HepG2 (cell line): ENCODE data around the gene CSF3R. TPM values are rescaled to one million over a fixed set of nuclear protein-coding genes. Genes with fewer than 3 reads are reported as not detected.

Source experiments
- ATAC-seq: fragments of 200-7000 bp; cut with Tn5 transposase; 3 replicates; pipeline ENCODE4 v1.9.1; 2020; ENCODE audit warnings: mild to moderate bottlenecking, moderate library complexity
- BruUV-seq: library from RNA; stranded (reverse); fragments of 400-500 nt; replicated peaks from 2 replicates; lab custom pipeline; 2021; lab: Mats Ljungman, UMichigan
- CTCF ChIA-PET: fragments of 300-600 bp; formaldehyde crosslinking; extraction: SDS; loops from one replicate; lab custom pipeline; 2021; ENCODE audit warnings: low total read pairs, inconsistent platforms, low intra/inter-chr PET ratio; lab: Yijun Ruan, JAX
- POLR2A ChIA-PET: fragments of 350-600 bp; sonication (Branson Sonifier 250); formaldehyde crosslinking; loops from one replicate; lab custom pipeline; 2020; ENCODE audit warnings: antibody characterized with exemption, inconsistent platforms; lab: Yijun Ruan, JAX
- DNase-seq: peaks from one replicate; pipeline ENCODE4 v3.0.0-alpha.2; 2015; ENCODE audit warnings: low spot score
- FAIRE-seq: peaks from 3 replicates; lab custom pipeline; 2011; peaks lifted over from hg19 to GRCh38; lab: Jason Lieb, UNC
- H2AFZ ChIP-seq: one replicate; pipeline ENCODE4 v1.6.1; 2011; ENCODE audit warnings: low read length, inconsistent platforms
- H3K27ac ChIP-seq: fragments of 300-600 bp; 3 replicates; pipeline ENCODE4 v1.8.0; 2011; ENCODE audit warnings: mixed run types, mild to moderate bottlenecking, mixed read lengths, low read length, inconsistent platforms; ENCODE audit not compliant: insufficient read depth; ENCODE audit errors: extremely low read length
- H3K27me3 ChIP-seq, 2 experiments: fragments of 200-600 bp in 1 of 2; 2 replicates in 1 of 2; 3 replicates in 1 of 2; pipeline versions ENCODE4 v1.6.0 to v1.8.0; 2011; ENCODE audit warnings: low read length in 2 of 2, mild to moderate bottlenecking in 2 of 2, moderate library complexity in 2 of 2, inconsistent platforms in 1 of 2; ENCODE audit not compliant: insufficient read depth in 2 of 2, control insufficient read depth in 1 of 2
- H3K36me3 ChIP-seq, 2 experiments: fragments of 200-600 bp in 1 of 2; replicated peaks in 1 of 2; 2 replicates in 1 of 2; 3 replicates in 1 of 2; pipeline versions ENCODE4 v1.5.1 to v1.8.0; 2011; ENCODE audit warnings: low read length in 2 of 2, inconsistent platforms in 1 of 2; ENCODE audit not compliant: insufficient read depth in 2 of 2, control insufficient read depth in 1 of 2
- H3K4me1 ChIP-seq: 2 replicates; pipeline ENCODE4 v1.5.1; 2012; ENCODE audit warnings: low read length, inconsistent platforms; ENCODE audit not compliant: insufficient read depth
- H3K4me2 ChIP-seq: 2 replicates; pipeline ENCODE4 v1.6.0; 2011; ENCODE audit warnings: low read depth, low read length, inconsistent platforms
- H3K4me3 ChIP-seq, 3 experiments: fragments of 200-600 bp in 1 of 3; sonication (generic), shearing (Covaris generic) in 1 of 3; replicated peaks in 1 of 3; 2 replicates each; pipeline ENCODE4 v1.5.1; 2011 to 2016; ENCODE audit warnings: low read length in 3 of 3, inconsistent platforms in 2 of 3, low read depth in 2 of 3, mild to moderate bottlenecking in 2 of 3, control low read depth in 1 of 3, mixed read lengths in 1 of 3; ENCODE audit not compliant: insufficient read depth in 1 of 3
- H3K79me2 ChIP-seq: one replicate; pipeline ENCODE4 v1.6.1; 2011; ENCODE audit warnings: low read length, inconsistent platforms; ENCODE audit not compliant: insufficient read depth
- H3K9ac ChIP-seq: 2 replicates; pipeline ENCODE4 v1.6.0; 2011; ENCODE audit warnings: mild to moderate bottlenecking, low read depth, low read length, inconsistent platforms; ENCODE audit not compliant: insufficient read depth
- H3K9me3 ChIP-seq: 2 replicates; pipeline ENCODE4 v1.5.1; 2012; ENCODE audit warnings: mild to moderate bottlenecking, low read length
- H4K20me1 ChIP-seq: 2 replicates; pipeline ENCODE4 v1.6.0; 2011; ENCODE audit warnings: inconsistent platforms, mild to moderate bottlenecking, low read length, moderate library complexity; ENCODE audit not compliant: insufficient read depth
- ARID2 ChIP-seq: sonication (generic); formaldehyde crosslinking; IDR thresholded peaks from 2 replicates; pipeline ENCODE4 v1.8.1; 2022; ENCODE audit warnings: mild to moderate bottlenecking, missing genetic modification reagents, borderline replicate concordance
- BORCS8-MEF2B ChIP-seq: sonication (generic); formaldehyde crosslinking; IDR thresholded peaks from 2 replicates; pipeline ENCODE4 v1.8.0; 2022; ENCODE audit warnings: mild to moderate bottlenecking, missing genetic modification reagents
- RXRB ChIP-seq: IDR thresholded peaks from 2 replicates; pipeline ENCODE4 v1.6.1; 2016; ENCODE audit warnings: borderline replicate concordance, missing genetic modification reagents, missing compliant biosample characterization
- ZBTB7B ChIP-seq: sonication (generic); formaldehyde crosslinking; IDR thresholded peaks from 2 replicates; pipeline ENCODE4 v1.4.0; 2020; ENCODE audit warnings: missing genetic modification reagents
- ZFP90 ChIP-seq: sonication (generic); formaldehyde crosslinking; IDR thresholded peaks from 2 replicates; pipeline ENCODE4 v1.8.0; 2022; ENCODE audit warnings: missing genetic modification reagents, mild to moderate bottlenecking, inconsistent platforms, borderline replicate concordance
- ZNF136 ChIP-seq: sonication (generic); formaldehyde crosslinking; IDR thresholded peaks from 2 replicates; pipeline ENCODE4 v1.8.1; 2022; ENCODE audit warnings: low read depth, mild to moderate bottlenecking, moderate library complexity, missing genetic modification reagents
- ZNF337 ChIP-seq: sonication (generic); formaldehyde crosslinking; IDR thresholded peaks from 2 replicates; pipeline ENCODE4 v1.5.1; 2020; ENCODE audit warnings: missing genetic modification reagents, low read depth, mild to moderate bottlenecking, borderline replicate concordance
- ZNF644 ChIP-seq: IDR thresholded peaks from 2 replicates; pipeline ENCODE4 v1.6.1; 2016; ENCODE audit warnings: low read depth
- WGBS: methylation state at CpG from one replicate; pipeline ENCODE4 v1.1.6; 2017; ENCODE audit warnings: low lambda C conversion rate; 5-methylcytosine and 5-hydroxymethylcytosine counted together
- in situ Hi-C: cut with HindIII; loops from 2 replicates; pipeline ENCODE4 v1.10.0; 2017; ENCODE audit warnings: low pct_unique_long_range_greater_than_20kb; ENCODE audit not compliant: extremely low pct_ligation_motif_present
- intact Hi-C: fragments of 100-400 bp; cut with micrococcal nuclease; formaldehyde crosslinking; loops from one replicate; pipeline ENCODE4 v1.10.0; 2022; ENCODE audit not compliant: unreplicated experiment
- polyA plus RNA-seq, 8 experiments: library from polyadenylated mRNA; depleted of rRNA in 3 of 8; stranded (reverse) in 7 of 8; unstranded in 1 of 8; fragments of >200 nt; fragmentation: Illumina TruSeq in 4 of 8; extraction: Trizol in 4 of 8; gene quantifications; 2 replicates each; pipeline versions ENCODE4 v1.2.1 to v1.2.3, GENCODE V29; 2011 to 2016; ENCODE audit warnings: low read depth in 4 of 8, missing spikeins in 1 of 8, mixed read lengths in 1 of 8; ENCODE audit not compliant: insufficient read depth in 1 of 8
- total RNA-seq, 5 experiments: library from RNA; depleted of rRNA; stranded (reverse); fragments of >200 nt; fragmentation: Illumina TruSeq; extraction: Trizol; gene quantifications; 2 replicates each; pipeline ENCODE4 v1.2.3, GENCODE V29; 2016; ENCODE audit warnings: low read depth in 1 of 5
- TF ChIP-seq, protein P1 (sequence below): sonication (generic); formaldehyde crosslinking; IDR thresholded peaks from 2 replicates; pipeline ENCODE4 v1.5.1; 2020; ENCODE audit warnings: missing genetic modification reagents, mild to moderate bottlenecking, borderline replicate concordance
- TF ChIP-seq, protein P2 (sequence below), 2 experiments: fragments of 450-650 bp in 1 of 2; sonication (generic) in 1 of 2; formaldehyde crosslinking; IDR thresholded peaks; 2 replicates each; pipeline versions ENCODE4 v1.5.0 to v1.8.0; 2020 to 2022; ENCODE audit warnings: mild to moderate bottlenecking in 1 of 2, missing genetic modification reagents in 1 of 2

CSF3R gene
- total and polyA plus RNA-seq, 2 of the 13 experiments (the other 11 are each of a cell fraction or from before 2014, with no cell fraction given) = 11.9 to 28.8 TPM

DNA sequence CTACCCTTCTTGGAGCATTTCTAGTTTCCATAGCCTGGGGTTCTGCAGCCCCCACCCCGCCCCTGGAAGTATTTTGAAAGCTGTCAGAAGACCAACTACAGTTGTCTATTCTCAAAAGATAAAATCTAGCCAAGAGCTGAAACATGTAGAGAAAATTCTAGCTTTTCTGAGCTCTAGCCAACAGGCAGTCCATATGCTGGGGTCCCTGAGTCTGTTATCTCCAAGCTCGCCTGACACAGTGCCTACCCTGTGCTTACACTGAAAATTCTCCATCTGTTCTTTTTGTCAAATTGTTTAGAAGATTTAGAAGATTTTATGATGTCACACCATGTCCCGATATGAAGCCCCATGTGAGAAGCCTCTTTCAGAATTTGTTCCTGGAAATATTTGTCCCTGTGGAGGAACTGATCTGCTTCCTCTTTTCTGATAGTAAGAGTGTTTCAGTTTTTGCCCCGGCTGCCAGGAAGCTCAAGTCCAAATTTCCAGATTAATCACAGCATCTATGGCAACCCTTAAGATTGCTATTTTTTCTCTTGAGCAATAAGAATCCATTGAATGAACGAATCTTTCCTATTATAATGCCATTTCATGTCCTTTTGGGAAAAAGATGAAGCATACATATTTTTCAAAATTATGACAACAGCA, 23.7 kb upstream of the CSF3R start:
- H2AFZ ChIP-seq = no peak overlapping the region
- POLR2A ChIA-PET = no interaction called here

More for the DNA sequence above, 23.7 kb upstream of the CSF3R start:
- Histone ChIP-seq H3K4me2 (no peak overlapping the region), H3K9me3 (no peaks in the 10 kb centered on the region), H3K79me2 (no peaks in the 10 kb centered on the region), H3K9ac (no peak overlapping the region), H3K36me3 (no peaks in the 10 kb centered on the region), H4K20me1 (no peaks in the 10 kb centered on the region), H3K27me3 (no peaks in the 10 kb centered on the region), H3K27ac (no peak overlapping the region), H3K4me3 (no peak overlapping the region), H3K4me1 (peaks cover 59% of the 10 kb centered on the region)
- in situ Hi-C loops = no loop called here
- TF ChIP-seq ZFP90 (CRISPR knock-in tag) (no peak), BORCS8-MEF2B (CRISPR knock-in tag) (no peak), ZBTB7B (CRISPR knock-in tag) (no peak), ARID2 (CRISPR knock-in tag) (no peak), RXRB (CRISPR knock-in tag) (no peak), ZNF644 (CRISPR knock-in tag) (no peak), ZNF136 (CRISPR knock-in tag) (no peak), ZNF337 (no peak)
- TF ChIP-seq, protein P1, sequence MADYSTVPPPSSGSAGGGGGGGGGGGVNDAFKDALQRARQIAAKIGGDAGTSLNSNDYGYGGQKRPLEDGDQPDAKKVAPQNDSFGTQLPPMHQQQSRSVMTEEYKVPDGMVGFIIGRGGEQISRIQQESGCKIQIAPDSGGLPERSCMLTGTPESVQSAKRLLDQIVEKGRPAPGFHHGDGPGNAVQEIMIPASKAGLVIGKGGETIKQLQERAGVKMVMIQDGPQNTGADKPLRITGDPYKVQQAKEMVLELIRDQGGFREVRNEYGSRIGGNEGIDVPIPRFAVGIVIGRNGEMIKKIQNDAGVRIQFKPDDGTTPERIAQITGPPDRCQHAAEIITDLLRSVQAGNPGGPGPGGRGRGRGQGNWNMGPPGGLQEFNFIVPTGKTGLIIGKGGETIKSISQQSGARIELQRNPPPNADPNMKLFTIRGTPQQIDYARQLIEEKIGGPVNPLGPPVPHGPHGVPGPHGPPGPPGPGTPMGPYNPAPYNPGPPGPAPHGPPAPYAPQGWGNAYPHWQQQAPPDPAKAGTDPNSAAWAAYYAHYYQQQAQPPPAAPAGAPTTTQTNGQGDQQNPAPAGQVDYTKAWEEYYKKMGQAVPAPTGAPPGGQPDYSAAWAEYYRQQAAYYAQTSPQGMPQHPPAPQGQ (CRISPR knock-in tag) = no peak
- TF ChIP-seq, protein P2, sequence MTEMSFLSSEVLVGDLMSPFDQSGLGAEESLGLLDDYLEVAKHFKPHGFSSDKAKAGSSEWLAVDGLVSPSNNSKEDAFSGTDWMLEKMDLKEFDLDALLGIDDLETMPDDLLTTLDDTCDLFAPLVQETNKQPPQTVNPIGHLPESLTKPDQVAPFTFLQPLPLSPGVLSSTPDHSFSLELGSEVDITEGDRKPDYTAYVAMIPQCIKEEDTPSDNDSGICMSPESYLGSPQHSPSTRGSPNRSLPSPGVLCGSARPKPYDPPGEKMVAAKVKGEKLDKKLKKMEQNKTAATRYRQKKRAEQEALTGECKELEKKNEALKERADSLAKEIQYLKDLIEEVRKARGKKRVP (CRISPR knock-in tag; IDR thresholded peaks at IDR 0.05) = no peak
- FAIRE-seq (no peak), DNase-seq (no peak), ATAC-seq (no peak)
- CTCF ChIA-PET = no interaction called here
- WGBS = 53% methylated on average over 5 of the region's 5 CpGs
- BruUV-seq = no TSS peak
- intact Hi-C loops = no loop called here
